GM12872 (cell line): ENCODE results near the gene UPK3A.

Experiments used
- TF ChIP-seq, protein P1 (sequence below): IDR thresholded peaks from 3 replicates; pipeline ENCODE4 v1.5.1; 2011; ENCODE audit warnings: low read depth, mild to moderate bottlenecking, low read length, moderate library complexity; ENCODE audit not compliant: insufficient read depth

UPK3A gene

DNA sequence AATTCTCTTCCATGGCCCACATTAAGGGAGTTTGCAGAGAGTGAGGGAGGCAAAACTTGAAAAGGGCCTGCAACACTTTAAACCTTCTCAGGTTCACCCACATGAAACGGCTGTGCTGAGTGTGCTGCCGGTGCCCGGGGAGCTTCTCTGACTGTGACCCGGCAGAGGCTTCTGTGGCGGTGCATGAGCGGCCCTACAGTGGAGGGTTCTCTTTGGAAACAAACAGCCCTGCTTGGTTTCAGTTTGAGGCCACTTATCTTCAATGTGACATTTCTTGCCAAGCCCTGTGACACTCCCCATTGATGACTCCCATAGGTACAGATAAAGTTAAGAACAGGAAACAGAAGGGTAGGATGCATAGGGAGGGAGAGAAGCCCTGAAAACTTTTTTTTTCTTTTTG lies 56.7 kb downstream of the UPK3A start:
- TF ChIP-seq, protein P1, sequence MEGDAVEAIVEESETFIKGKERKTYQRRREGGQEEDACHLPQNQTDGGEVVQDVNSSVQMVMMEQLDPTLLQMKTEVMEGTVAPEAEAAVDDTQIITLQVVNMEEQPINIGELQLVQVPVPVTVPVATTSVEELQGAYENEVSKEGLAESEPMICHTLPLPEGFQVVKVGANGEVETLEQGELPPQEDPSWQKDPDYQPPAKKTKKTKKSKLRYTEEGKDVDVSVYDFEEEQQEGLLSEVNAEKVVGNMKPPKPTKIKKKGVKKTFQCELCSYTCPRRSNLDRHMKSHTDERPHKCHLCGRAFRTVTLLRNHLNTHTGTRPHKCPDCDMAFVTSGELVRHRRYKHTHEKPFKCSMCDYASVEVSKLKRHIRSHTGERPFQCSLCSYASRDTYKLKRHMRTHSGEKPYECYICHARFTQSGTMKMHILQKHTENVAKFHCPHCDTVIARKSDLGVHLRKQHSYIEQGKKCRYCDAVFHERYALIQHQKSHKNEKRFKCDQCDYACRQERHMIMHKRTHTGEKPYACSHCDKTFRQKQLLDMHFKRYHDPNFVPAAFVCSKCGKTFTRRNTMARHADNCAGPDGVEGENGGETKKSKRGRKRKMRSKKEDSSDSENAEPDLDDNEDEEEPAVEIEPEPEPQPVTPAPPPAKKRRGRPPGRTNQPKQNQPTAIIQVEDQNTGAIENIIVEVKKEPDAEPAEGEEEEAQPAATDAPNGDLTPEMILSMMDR = no peak

DNA sequence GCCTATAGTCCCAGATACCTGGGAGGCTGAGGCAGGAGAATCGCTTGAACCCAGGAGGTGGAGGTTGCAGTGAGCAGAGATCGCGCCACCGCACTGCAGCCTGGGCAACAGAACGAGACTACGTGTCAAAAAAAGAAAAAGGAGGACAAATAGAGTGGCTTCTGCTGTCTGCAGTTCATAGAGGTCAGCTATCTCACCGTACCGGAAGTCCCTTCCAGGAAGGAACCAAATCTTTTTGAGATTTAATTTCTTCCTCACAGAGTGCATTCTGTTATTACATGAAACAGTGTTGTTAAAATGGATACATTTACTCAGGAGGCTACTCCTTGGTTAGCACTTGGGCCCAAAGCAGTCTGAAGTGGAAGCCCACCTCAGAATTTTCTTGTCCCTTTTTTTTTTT lies 58.4 kb downstream of the UPK3A start:
- TF ChIP-seq, protein P1 = no peak

DNA sequence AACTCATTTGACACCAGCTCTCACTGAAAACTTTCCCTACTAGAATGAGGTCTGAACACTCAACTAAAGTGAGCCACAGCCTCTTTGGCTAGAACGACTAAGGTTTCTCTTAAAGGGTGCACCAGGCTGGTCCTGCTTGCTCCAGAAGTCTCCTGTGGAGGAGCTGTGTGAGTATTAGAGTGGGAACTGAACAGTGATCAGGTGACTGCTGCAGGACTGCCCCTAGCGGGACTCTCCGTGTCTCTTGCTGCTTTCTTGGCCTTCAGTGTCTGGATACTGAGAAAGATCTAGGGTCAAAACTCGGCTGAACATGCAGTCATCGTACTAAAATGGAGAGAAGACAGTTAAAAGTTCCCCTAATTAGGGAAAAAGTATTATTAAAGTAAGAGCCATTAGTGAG lies 59.6 kb downstream of the UPK3A start:
- TF ChIP-seq, protein P1 = no peak
